CD4-positive, alpha-beta T cell treated with Interleukin-1 beta for 1 hour (primary cell): ENCODE measurements around the gene PRKAG1.

Experiments
- DNase-seq, 2 donors: peaks; one replicate each; pipeline ENCODE4 v3.0.0-alpha.2; 2020 to 2022

The PRKAG1 gene

DNA sequence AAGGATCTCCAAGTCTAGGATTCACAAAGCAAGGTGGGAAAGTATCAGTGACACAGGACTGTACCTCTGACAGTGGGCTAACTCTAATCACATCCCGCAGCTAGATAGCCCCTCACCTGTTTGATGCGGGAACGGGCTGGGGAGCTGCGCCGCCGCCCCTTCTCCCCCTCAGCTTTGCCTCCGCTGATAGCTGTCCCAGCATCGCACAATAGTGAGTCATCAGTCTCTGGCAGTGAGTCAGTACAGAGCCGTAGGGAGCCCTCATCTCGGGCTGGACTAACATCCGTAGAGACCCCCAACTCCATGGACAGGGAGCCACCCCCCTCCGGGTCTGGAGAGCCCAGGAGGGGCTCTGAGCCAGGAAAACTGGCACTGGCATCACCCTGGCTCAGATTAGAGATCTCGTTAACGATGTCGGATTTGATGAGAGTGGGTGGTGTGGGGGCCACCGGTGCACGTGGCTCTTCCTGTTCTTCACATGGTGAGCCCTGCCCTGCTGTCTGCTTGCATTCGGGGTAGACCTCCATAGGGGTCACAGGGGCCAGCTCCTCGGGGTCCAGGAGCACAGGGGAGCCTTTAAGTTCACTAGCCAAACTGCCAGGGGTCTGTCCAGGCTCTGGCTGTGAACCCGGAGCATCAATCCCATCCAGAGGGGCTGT lies 31.1 kb upstream of the PRKAG1 start:
- DNase-seq, result no peak

DNA sequence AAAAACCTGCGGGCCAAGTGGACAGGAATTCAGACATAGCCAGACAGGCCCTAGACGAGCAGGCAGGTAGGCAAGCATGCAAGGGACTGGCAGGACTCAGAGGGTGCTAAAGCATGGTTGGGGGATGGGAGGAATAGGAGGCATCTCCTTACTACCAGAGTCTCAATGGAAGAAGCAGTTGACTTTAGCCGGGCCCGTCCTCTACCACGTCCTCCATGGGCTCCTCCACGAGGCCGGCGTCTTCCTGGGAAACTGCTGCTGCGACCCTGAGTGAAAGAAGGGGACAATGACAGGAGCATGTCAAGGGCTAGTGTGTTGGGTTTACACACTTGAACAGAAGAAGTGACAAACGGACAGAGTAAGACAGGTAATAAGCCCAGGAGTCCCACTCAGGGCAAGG lies 30.4 kb upstream of the PRKAG1 start:
- DNase-seq, result no peak

DNA sequence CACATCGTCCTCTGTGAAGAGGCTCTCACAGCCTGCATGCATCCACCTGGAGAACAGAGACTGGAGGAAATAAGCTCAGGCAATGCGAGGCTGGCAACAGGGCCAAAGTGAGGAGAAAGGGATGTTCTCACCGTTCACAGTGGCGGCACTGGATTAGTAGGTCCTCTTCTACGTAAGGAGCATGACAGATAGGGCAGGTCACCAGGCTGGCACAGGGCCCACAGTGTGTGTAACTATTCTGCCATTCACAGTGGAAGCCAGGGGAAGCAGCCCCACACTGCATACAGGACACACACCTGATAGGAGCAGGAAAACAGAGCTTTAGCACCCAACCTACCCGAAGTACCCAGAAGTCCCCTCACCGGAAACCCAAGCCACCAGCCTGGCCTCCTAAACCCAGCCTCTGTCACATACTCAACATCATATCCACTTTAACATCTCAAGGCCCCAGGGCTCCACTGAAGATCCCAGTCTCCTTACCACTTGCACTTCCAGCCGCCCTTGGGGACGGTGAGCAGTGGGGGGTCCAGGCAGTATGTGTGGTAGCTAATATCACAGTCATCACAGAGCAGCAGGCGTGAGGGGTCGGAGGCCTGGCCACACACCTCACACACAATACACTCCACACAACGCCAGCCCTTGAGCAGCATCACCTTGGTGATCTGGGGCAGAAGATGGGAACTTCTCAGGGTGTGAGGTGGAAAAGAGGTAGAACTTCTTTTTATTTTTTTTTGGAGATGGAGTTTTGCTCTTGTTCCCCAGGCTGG lies 27.7 kb upstream of the PRKAG1 start:
- no peak for DNase-seq

DNA sequence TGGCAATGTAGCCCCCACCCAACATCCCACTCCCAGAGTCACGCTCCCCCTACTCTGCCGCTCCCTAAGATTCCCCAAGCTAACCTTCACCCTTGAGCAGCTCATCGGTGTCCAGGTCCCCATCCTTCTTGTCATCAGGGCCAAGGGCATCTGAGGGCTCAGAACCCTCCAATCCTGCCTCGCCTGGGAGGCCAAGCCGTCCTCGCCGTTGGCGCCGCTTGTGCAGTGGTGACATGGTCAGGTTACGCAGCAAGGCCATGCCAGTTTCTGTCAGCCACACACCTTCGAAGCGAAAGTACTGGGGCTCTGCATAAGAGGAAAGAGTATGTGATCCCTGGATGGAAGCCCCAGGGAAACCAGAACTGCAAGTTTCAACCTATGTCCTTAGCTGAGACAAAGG lies 26.1 kb upstream of the PRKAG1 start:
- no peak for DNase-seq

DNA sequence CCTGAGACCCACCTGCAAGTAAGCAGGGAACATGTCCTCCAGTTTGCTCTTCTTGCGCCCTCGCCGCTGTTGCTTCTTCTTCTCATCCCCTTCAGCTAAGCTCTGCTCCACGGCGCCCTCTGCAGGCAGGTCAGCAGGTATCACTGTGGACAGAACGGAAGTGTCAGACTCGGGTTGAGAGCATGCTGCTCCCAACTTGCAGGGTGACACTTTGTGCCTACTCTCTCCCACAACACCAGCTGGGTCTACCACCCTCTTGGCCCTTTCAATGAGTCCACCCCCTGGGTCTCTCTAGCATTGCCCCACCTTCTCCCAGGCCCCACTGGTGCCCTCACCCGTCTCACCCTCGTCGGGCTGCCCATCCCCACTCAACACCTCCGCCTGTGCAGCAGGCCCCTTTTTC lies 25.3 kb upstream of the PRKAG1 start:
- DNase-seq, result peak; percentile 80 to 84

DNA sequence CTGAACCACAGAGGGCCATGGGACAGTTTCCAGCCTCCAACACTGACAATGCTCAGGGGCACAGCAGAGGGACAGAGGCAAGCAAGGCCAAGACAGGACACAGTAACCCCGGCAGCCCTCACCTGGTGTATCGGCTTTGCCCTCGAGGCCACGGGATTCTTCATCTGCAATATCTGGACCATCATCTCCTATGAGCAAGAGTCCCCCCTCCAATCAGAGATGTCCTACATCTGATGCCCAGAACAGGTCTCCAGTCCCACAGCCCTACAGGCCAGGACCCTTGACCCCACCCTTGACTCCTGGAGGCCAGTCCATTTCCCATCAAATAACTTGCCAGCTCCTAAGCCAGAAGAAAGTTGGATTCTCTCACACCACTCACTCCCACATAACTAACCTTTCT lies 24.7 kb upstream of the PRKAG1 start:
- no peak for DNase-seq

DNA sequence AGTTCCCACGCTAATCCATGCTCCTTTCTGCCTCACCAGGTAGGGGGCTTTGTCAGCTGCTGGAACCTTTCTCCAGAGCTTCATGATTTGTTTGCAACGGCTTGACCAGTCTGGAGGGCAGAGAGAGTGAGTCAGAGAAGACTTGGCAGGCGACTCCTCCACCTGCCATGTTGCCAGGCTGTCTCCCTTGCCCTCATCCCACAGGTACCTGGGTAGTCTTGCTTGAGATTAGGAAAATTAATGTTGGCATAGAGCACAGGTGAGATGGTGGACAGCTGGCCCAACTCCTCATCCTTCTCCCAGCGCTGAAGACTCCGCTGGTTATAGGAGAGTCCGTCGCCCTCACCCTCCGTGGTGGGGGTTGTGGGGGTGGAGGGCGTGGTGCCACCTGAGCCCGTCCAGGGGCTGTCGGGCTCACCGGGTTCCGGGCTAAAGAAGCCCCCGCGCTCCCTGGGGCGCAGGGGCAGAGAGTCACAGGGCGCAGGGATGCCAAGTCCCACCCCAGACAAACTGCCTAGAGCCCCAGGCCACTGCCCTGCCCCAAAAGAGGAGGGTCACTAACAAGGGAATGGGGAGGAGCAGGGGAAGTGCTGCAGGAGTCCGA lies 23.4 kb upstream of the PRKAG1 start:
- DNase-seq, result no peak

DNA sequence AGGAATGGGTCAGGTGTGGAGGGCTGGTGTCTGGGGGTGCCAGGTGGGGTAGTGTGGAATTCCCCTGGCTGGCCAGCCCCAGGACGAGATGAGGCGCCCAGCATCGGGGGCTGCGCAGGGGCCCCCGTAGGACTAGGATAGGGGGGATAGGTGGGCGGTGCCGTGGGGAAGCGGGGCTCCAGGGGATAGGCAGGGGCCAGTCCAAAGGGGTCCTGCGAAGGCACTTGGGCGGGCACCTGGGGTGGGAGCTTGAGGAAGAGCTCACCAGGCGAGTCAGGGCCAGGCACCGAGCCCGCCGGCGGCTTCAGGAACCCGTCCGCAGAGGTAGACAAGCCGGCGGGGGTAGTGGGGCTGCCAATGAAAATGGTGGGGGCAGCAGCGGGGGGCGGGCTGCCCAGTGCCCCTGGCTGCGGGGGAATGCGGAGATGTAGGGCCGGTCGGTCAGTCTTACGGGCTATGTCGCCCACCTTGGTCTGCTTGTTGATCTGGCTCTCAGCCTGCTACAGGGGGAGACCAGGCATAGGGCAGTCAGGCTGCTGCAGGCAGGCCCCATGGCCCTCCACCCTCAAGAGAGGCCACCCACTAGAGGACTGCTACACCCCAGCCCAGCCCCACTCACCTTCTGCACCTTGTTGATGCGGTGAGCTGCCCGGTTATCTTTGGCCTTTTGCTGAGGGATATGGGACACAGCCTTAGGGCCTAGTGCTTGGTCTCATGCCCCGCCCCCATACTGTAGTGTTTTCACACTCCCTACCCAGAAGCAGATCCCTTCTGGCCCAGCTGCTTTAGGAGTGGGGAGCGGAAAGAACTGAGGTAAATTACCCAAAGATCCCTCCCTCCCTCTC lies 22.7 kb upstream of the PRKAG1 start:
- DNase-seq, result no peak

DNA sequence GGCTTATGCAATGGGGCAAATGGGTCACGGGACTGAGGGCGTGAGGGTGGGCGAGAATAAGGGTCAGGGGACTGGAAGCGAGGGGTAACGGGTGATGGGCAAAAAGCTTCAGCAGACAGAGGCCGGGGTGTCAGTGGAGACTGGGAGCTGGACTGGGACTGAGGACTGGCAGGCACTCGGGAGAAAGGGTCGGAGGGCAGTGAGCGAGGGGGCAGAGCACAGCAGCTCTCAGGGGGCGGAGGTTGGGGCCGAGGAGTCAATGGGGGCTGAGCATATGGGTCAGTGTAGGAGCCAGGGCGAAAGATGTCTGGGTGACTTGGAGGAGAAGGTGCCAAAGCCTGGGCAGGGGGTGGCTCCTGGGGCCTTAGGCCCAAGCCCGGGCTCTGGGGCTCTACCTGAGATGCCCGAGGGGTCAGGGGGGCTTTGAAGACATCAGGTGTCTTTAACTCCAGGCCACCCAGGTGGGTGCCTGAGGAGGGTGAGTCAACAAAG lies 21.8 kb upstream of the PRKAG1 start:
- no peak for DNase-seq

DNA sequence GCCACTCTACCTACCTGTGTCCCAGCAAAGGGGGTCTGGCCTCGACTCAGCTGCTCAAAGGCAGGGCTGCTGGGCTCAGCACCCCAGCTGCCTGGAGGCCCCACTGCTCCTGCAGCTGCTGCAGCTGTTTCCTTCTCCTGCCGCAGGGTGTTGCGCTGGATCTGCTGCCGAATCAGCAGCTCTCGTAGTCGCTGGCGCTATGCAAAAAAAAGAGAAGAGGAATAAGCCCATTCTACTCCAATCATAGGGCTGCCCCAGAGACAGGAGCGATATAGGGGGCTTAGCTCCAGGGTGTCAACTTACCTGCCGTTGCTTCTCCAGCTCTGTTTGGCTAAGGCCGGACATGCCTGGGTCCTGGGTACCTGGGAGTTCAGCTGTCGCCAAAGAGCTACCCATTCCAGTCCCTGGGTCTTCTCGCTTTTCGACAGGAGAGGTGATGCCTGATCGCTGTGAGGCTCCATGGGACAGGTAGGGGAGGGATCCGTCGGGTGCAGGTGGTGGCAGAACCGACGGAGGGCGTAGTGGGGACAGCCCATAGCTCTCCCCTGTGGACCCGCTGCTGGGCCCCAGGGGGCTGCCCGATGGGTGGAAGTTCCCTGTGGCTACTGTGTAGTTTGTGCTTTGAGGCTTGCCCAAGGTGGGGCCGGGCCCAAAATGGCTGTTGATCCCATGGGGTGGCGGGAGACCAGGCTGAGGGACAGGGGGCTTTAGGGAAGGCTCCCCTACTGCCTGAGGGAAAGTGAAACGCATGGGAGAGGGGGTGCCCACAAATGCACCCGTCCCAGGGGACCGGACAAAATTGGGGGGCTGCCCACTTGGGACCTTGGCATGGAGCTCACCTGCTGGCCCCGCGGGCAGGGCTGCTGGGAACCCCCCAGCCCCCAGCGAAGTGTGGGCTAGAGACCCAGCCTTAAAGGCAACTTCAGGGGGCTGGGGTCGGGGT lies 21.1 kb upstream of the PRKAG1 start:
- DNase-seq, result no peak

DNA sequence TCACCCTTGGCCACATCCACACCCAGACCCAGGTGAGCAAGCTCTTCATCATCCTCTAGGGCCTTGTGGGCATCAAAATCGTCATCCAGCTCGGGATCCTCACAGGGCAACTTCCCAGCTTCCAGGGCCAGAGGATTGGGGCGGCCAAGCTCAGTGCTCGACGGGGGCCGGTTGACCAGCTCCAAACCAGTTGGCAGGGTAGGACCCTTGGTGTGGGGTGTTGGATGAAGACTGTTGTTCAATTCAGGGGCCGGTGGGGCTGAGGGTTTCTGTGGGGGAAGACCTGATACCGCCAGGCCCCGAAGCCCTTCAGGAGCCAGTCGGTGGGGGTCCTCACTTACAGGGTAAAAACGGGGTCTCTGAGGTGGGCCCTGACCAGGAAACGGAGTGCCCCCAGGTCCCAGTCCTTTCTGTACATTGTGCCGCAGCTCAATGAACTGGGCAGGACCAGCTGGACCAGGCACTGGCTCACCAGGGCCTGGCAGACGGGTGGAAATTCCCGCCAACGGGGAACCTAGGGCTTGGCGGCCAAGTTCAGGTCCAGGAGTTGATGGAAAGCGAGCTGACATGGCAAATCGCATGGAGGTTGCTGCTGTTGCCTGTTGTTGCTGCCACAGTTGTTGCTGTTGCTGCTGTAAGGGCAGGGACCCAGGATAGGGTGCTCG lies 19.8 kb upstream of the PRKAG1 start:
- no peak for DNase-seq

DNA sequence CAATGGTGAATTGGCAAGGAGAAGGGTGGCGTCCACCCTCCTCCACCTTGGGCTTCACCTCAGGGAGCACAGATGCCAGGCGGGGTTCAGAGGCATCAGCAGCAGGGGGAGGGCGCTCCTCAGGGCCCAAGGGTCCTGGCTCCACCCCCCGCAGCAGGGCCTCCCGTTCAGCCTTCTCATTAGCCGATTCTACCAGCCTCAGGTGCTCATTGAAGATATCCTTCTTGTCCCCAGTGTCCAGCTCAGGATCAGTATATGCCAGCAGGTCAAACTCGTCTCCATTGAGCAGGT lies 19.3 kb upstream of the PRKAG1 start:
- no peak for DNase-seq

DNA sequence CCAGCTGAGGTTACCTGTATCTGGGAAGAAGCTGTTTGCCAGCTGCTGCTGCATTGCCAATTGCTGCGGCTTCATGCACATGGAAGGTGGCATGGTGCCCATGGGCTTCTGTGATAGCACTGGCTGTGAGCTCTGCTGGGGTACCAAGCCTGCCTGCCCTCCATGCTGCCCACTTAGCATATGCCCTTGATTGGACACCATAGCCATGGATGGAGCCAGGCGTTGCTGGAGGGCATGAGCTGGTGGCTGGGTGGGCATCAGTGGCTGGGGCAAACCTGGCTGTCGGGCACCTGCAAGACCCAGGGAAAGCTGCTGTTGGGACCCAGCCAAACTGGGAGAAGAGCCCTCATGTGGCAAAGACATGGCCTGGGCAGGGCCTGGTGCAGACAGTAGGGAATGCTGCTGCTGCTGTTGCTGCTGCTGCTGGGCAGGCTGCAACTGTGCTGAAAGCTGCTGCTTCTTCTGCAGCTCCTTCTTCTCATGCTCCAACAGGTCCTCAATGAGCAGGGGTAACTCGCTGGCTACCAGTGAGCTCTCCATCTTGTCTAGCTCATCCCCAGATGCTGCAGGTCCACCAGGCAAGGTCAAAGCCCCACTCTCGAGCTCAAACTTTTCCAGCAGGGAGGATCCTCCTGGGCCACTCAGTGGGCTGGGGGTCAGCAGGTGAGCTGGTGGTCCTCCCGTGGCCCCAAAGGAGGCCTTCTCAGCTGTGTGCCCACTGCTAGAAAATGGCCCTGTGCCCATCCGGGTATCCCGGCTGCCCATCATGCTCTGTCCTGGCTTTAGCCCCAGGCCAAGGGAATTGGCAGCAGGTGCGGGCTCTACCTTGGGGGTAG lies 18.8 kb upstream of the PRKAG1 start:
- DNase-seq, result no peak

DNA sequence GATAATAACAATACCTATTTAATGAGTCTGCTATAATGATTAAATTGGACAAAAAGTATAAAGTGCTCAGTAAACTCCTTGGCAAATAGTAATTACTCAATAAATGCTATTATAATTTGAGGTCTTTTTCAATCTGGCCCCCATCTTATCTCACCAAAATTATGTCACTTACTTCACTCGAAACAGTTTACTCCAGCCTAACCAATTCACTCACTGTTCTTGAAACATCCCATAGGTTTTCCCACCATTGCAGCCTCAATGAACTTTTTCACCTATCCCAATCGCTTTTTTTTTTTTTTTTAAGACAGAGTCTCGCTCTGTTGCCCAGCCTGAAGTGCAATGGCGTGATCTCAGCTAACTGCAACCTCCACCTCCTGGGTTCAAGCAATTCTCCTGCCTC lies 17.5 kb upstream of the PRKAG1 start:
- no peak for DNase-seq

DNA sequence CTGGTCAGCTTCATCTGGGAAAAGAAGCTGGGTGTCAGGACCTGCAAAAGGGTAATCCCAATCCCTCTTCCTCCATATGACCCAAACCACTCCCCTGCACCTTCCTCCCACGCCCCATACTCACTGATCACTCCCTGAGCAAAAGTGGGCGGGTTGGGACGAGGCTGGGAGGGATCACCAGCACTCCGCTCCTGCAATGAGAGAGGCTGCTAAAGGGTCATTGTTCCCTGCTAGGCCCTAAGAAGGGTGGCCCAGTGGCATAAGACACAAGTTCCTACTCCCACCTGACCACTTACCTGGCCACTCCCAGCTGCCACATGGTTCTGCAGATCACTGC lies 15.7 kb upstream of the PRKAG1 start:
- no peak for DNase-seq

DNA sequence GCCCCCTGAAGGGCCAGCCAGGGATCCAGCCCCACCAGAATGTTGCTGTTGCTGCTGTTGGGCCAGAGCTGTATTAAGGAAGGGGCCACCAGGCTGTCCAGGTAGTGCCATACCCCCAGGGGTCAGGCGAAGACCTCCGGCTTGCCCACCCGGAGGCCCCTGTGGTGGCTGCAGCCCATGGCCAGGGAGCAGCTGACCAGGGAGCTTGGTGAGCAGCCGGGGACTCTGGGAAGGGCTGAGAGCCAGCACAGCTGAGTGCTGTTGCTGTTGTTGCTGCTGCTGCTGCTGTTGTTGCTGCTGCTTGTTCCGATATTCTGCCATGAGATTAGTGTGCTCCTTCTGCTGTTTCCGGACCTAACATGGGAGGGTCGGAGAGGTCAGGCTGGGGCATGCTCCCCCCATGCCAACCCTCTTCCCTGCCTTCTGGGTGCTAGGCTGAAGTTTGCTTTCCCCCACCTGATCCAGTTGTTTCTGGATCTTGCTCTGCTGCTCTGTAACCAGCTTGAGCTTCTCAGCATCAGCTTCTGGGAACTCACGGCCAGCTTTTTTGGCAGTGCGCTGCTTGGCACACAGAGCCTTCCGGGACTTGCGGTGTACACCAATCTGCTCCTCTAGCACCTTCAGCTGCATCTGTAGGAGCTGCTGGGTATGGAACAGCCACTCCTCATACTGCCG lies 15.2 kb upstream of the PRKAG1 start:
- DNase-seq, result no peak

DNA sequence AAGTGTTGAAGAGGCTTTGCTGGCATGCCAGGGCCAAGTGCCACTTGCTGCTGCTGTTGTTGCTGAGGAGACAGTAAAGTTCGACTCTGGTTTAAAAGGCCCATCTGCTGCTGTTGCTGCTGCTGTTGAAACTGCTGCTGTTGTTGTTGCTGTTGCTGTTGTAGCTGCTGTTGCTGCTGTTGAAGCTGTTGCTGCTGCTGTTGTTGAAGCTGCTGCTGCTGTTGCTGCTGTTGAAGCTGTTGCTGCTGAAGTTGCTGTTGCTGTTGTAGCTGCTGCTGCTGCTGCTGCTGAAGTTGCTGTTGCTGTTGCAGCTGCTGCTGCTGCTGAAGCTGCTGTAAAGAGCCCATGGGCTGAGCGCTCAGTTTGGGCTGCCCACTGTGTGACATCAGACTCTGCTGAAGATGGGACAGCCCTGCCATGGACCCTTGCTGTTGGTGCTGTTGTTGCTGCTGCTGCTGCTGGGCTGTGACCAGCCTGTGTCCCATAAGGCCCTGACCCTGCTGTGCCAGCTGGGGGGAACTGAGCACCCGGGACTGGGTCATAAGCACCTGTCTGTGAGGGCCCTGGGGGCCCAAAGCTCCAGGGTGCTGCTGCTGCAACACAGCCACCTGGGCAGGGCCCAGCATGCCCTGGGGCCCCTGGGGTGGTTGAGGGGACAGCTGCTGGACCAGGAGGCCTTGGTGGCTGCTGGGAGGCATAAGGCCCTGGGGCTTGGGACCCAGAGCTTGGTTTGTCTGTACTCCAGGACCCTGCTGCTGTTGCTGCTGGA lies 14.3 kb upstream of the PRKAG1 start:
- DNase-seq, result no peak

DNA sequence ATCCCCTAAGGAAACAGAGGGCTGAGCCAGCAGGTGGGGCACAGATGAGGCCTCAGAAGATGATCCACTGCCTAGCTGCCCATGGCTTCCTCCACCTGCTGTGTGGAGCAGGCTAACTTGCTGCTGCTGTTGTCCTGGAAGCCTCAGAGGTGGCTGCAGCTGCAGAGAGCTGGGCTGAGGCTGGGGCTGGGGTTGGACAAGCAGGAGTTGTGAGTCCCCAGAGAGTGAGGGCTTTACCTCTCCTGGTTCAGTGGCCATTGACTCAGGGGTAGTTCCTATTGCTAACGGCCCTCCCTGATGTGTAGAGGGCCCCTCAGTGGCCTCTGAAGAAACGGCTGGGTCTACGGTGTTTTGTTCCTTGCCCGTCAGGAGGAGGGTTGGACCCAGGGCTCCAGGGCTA lies 13.7 kb upstream of the PRKAG1 start:
- no peak for DNase-seq

DNA sequence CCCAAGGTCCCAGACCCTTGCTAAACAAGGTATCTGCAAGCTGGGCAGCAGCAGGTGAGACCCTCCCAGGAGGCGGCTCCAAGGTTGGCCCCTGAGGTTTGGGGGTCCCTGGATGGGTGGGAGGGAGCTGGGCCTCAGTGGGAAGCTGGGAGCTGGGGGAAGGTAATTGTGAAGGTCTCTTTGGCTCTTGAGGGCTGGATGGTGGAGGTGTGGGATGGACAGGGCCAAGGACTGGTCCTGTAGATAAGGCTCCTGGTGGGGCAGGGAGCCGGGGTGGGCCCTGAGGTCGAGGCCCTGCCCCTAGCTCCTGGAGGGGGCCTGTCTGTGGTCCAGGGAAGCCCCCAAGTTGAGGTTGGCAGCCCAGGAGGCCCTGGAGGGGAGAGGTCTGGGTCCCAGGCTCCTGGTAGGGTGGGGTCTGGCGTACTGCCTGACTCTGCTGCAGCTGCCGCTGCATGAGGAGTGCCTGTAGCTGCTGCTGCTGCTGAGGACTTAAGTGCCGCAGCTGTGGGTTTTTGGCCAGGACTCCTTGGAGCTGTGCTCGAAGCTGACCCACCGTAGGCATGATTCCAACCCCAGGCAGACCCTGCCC lies 13.1 kb upstream of the PRKAG1 start:
- no peak for DNase-seq
